HG03521 (cell line): ENCODE measurements around the gene ZNF208.
"Not testable (repeated sequence)": the region's sequence is repeated elsewhere in the genome, so short reads cannot be mapped to it uniquely, and the experiment has no call there.

Experiments
- ATAC-seq: cut with Tn5 transposase; IDR thresholded peaks from one replicate; pipeline ENCODE4 v1.9.1; 2021; ENCODE audit warnings: mild to moderate bottlenecking, moderate library complexity; ENCODE audit not compliant: unreplicated experiment

Gene ZNF208

GRCh38 chr19:22010437-22011143, at the start of gene ZNF208:
Gene ZNF208, minus strand, starts transcription at chr19:22010943. Its CDS starts 149 bp downstream, at chr19:22010794.
- not testable (repeated sequence) for ATAC-seq

GRCh38 chr19:22052644-22053013, 41.9 kb upstream of the ZNF208 start:
- peak; percentile 27 for ATAC-seq

- not testable (repeated sequence) for ATAC-seq
Observed at GRCh38 chr19:22041151-22041550, 30.4 kb upstream of the ZNF208 start.

- ATAC-seq = no peak
Observed at GRCh38 chr19:22030680-22031079, 19.9 kb upstream of the ZNF208 start.

GRCh38 chr19:22026687-22027086, 15.9 kb upstream of the ZNF208 start:
- ATAC-seq = no peak

GRCh38 chr19:22025539-22025938, 14.8 kb upstream of the ZNF208 start:
- ATAC-seq = not testable (repeated sequence)

GRCh38 chr19:21970466-21970865, 40.3 kb downstream of the ZNF208 start:
- no peak for ATAC-seq

GRCh38 chr19:21947775-21948174, 63.0 kb downstream of the ZNF208 start:
- no peak for ATAC-seq

GRCh38 chr19:21940684-21941083, 70.1 kb downstream of the ZNF208 start:
- ATAC-seq = no peak

- no peak for ATAC-seq
Observed at GRCh38 chr19:21934593-21934992, 76.2 kb downstream of the ZNF208 start.

- ATAC-seq = no peak
Observed at GRCh38 chr19:21934131-21934530, 76.6 kb downstream of the ZNF208 start.

- ATAC-seq = no peak
Observed at GRCh38 chr19:21922276-21922675, 88.5 kb downstream of the ZNF208 start.

- no peak for ATAC-seq
Observed at GRCh38 chr19:21921691-21922180, 89.0 kb downstream of the ZNF208 start.

- ATAC-seq = no peak
Observed at GRCh38 chr19:21915411-21915810, 95.3 kb downstream of the ZNF208 start.

GRCh38 chr19:21912654-21913053, 98.1 kb downstream of the ZNF208 start:
- ATAC-seq = no peak

GRCh38 chr19:21910318-21910717, 100.4 kb downstream of the ZNF208 start:
- no peak for ATAC-seq

- ATAC-seq = no peak
Observed at GRCh38 chr19:21908066-21908465, 102.7 kb downstream of the ZNF208 start.

GRCh38 chr19:21907516-21907915, 103.2 kb downstream of the ZNF208 start:
- ATAC-seq = no peak

- ATAC-seq = no peak
Observed at GRCh38 chr19:21902571-21902970, 108.2 kb downstream of the ZNF208 start.

- no peak for ATAC-seq
Observed at GRCh38 chr19:21901861-21902260, 108.9 kb downstream of the ZNF208 start.

GRCh38 chr19:21900401-21900800, 110.3 kb downstream of the ZNF208 start:
- no peak for ATAC-seq

GRCh38 chr19:21891086-21891485, 119.7 kb downstream of the ZNF208 start:
- no peak for ATAC-seq

GRCh38 chr19:21890017-21890416, 120.7 kb downstream of the ZNF208 start:
- ATAC-seq = not testable (repeated sequence)
